GM21423 (cell line): ENCODE data around the gene DERL2.
"Not testable (repeated sequence)": the region's sequence is repeated elsewhere in the genome, so short reads cannot be mapped to it uniquely, and the experiment has no call there.

Experiments used
- ATAC-seq: cut with Tn5 transposase; IDR thresholded peaks from one replicate; pipeline ENCODE4 v1.9.1; 2021; ENCODE audit warnings: mild to moderate bottlenecking, moderate library complexity; ENCODE audit not compliant: unreplicated experiment

The DERL2 gene

DNA sequence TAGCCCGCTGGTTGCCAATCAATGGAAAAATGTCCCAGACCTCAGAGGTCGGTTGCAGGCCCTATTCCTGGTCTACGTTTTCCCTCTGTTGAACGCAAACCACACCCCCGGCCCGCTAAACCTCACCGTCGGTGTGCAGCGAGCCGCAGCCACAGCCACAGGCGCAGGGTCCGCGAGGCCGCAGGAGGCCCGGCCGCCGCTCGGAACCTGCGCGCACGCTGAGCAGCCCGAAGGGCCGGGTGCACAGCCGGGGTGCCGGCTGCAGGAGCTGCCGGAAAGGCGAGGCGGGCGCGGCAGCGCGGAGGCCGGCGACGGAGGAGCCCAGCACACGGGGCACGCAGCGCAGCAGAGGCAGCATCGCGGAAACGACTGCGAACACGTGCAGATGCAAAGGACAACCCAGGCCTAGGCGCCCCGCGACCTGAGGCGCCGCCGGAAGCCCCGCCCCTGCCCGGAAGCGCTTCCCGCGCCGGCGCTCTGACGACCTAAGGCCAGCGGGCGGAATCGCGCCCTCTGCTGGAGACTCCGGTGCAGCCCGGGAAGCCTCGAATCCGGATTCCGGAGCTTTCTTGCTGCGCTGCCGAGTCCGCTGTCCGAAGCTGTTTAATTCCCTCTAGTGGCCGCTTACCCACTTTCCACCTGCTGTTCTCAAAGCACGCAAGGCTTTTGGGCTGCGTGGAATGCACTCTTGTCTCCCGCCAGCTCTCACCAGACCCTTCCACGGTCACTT, 47.1 kb downstream of the DERL2 start, which contains the start of gene C1QBP:
C1QBP (minus strand) TSS at position 440 of the 730 bp plus-strand sequence; CDS start at position 358, 82 bp downstream.
- ATAC-seq, result peak; percentile 83

DNA sequence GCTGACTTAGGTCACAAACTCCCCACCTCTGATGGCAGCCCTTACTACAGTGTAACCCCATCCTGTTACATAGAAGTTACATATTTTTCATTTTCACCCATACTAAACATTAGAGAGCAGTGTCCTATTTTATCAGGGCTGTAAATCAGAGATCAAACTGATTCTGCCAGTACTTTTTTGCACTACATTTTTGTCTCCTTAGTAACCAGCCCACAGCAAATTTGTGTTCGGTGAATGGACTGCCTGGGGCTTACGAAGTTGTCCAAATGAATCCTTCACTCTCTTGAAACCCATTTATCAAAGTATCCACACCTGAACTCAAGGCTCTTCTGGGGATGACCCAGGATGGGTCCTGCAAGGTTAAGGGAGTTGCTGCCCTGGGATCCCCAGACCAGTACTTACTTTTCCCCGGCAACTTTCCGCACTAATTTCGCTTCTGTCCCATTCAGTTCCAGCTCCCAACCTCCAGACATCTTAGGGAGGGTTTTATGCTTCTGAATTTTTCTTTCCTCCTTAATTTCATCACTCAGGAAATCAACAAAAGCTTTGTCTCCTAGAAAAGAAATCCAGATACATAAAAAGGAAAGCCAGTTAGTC, 48.2 kb downstream of the DERL2 start:
- ATAC-seq, result no peak

DNA sequence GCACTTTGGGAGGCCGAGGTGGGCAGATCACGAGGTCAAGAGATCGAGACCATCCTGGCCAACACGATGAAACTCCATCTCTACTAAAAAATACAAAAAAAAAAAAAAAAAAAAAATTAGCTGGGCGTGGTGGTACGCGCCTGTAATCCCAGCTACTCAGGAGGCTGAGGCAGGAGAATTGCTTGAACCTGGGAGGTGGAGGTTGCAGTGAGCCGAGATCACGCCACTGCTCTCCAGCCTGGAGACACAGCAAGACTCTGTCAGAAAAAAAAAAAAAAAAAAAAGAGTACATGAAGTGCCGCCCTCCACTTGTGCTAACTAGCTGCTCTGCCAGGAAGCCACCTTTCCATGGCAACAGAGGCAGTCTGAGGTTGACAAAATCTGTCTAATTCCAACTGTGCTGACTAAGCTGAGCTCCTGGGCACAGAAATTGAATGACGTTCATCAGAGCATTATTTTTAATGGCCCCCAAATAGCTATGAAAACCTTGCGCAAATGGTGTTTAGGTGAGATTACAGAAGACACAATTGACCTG, 50.1 kb downstream of the DERL2 start:
- ATAC-seq, result not testable (repeated sequence)

DNA sequence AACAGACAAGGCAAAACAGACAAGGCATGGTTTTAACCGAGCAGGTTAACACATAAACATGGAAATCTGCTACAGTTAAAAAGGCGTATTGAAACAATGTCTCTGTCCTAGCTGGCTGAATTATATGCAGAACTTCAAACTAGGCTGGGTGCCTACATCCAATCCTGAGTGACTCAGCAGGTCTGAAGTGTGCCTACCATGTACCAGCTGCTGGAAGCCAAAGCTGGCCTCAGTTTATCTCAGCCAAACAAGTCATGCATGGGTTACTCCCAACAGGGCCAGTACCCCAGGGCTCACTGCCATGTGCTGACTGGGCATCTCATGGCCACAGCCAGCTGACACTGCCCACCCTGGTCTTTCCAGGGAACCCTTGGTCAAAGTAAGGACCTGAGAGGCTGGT, 51.0 kb downstream of the DERL2 start:
- ATAC-seq, result no peak

DNA sequence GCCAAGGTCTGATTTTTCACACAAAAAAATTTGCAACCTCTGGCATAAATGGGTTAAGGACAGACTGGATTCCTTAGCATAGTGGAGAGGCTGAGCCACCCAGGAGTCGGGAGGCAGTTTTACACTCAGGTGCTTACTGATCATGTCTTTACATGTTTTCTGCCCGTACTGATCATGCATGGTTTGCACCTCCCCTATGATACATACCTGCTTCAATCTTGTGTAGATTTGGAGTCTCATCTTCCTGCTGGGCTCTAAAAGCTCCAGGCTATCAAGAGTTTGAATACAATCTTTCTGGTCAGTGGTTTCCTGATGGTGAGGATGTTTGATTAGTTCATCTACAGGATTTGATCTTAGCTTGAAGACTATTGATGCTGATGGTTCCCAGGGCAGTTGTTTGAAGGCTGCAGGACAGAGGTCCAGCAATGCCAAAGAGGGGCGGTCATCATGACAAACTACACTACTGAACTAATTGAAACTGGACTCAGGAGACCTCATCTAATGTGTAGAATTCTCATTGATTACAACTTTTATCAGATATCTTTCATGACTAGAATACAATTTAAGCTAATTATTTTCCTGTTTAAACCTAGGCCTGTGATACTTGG, 53.9 kb downstream of the DERL2 start:
- no peak for ATAC-seq

DNA sequence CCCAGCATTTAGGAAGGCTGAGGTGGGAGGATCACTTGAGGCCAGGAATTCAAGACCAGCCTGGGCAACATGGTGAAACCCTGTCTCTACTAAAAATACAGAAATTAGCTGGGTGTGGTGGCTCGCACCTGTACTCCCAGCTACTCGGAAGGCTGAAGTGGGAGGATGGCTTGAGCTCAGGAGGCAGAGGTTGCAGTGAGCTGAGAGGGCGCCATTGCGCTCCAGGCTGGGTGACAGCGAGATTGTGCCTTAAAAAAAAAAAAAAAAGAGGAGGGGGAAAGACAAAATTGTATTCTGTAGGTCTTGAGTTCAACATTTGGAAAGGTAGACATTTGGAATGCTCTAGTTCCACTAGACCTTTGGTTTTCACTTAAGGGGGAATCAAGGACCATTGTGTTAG, 54.7 kb downstream of the DERL2 start:
- not testable (repeated sequence) for ATAC-seq

DNA sequence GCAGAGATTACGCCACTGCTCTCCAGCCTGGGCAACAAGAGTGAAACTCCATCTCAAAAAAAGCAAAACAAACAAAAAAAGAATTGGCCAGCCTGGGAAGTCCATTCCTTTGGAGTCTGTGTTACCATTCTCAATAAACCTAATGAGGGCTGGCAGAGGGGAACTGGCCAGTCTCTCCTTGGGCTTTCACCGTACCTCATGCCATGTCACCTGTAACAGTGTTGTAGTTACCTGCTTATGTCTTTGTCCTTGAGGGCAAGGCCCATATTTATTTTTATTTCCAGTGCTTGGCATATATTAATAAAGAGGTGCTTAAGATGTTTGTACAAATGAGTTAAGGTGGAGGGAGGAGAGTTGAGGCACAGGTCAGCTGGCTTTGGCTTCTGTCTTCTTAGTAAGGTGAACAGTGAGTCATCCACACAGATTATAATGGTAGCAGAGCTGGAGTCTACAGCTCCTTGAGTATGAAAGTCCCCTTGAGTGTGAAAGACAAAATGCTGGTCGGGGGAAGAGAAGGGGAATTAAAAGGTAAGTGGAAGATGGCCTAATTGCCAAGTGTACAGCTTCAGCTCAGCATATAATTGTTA, 55.5 kb downstream of the DERL2 start:
- ATAC-seq, result no peak

DNA sequence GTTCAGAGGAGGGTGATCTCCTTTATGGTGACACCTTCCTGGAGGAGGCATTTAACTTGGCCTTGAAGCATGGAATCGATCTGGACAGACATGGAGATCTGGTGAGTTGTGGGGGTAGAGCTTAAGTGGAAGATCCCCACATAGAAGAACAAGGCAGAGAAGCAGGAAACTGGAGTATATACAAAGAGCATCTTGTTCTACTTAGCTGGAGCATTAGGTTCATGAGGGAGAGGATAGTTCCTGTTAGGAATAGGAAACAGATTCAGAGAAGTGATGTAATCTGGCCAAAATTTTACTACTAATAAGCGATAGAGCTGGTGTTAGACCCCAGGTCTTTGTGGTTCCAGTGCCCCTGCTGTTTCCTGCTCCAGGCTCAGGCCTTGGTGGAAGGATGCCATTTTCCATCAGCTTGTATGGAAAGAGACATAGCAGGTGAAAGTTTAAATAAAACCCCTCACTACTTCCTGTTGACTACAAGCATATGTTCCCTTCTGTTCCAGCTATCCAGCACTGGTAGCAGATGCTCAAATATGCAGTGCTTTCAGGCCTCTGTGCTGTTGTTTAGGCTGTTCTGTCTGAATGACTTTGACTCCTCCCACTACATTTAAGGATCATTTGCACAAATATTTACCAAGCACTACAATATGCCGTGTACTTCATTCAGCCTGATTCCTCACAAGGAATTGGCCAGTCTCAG, 56.6 kb downstream of the DERL2 start:
- ATAC-seq, result no peak

DNA sequence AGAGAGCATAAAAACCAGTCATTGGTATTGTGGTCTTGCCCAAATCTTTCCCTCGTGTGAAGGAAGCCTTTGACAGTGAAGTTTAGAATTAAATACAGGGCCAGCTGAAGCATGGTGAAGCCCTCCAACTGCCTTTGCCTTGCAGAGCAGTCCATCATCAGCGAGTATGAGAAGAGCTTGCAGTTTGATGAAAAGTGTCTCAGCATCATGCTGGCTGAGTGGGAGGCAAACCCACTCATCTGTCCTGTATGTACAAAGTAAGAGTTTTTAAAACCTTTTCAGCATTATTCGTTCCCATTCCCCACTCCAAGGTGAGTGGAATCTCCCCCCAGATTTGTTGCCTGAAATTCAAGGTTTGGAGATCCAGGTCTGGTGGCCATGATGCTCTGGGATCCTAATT, 60.2 kb downstream of the DERL2 start:
- ATAC-seq, result no peak

DNA sequence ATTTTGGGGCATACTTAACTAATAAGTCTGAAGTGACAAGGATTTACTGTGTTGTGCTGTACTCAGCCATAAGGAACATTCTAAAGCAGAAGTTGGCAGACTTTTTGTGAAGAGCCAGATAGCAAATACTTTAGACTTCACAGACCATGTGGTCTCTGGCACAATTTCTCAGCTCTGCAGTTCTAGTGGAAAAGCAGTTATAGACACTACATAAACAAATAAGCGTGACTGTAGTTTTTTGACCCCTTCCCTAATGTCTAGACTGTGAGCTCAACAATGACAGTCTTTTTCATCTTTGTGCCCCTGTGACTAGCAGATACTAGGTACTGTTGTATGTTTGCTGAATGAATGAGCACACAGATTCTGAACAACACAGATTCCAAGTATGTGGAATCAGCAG, 61.1 kb downstream of the DERL2 start:
- ATAC-seq, result no peak

DNA sequence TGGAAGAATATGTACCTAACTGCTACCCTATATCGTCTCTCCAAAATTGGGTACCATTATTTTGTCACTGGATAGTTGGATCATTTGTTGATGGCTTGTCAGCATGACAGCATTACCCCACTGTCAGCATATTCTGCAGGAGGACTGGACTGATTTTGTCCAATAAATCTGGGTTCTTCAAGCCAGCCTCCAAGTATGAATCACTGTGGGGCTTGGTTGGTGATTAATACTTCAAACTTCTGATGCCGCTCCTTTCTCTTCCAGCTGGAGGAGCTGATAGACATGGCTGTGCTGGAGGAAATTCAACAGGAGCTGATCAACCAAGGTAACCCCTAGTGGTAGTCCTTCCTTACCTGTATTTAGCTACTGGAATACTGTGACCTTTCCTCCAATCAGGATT, 63.5 kb downstream of the DERL2 start:
- ATAC-seq, result no peak
